Gastrocnemius medialis (tissue), 4 donors: Measurements from ENCODE around the gene PPP1R8. TPM values are rescaled to one million over a fixed set of nuclear protein-coding genes. Genes with fewer than 3 reads are reported as not detected.

Experiments used
- ATAC-seq, 2 donors: fragments of 150-250 bp; one replicate each; pipeline ENCODE4 v1.9.1; 2016
- DNase-seq, 2 donors: peaks; one replicate each; pipeline ENCODE4 v3.0.0-alpha.2; 2019
- H3K27ac ChIP-seq, 4 donors: fragments of 200-600 bp; sonication (generic); 1 replicate in 1 of 4; 2 replicates in 3 of 4; pipeline ENCODE4 v1.5.1; 2016 to 2018; ENCODE audit warnings: mild to moderate bottlenecking in 2 of 4, moderate library complexity in 1 of 4
- H3K27me3 ChIP-seq, 3 donors: fragments of 200-600 bp; sonication (generic) in 2 of 3; 1 replicate in 1 of 3; 2 replicates in 2 of 3; pipeline versions ENCODE4 v1.5.1 to v1.6.0; 2016 to 2019; ENCODE audit warnings: mild to moderate bottlenecking in 1 of 3, moderate library complexity in 1 of 3
- H3K36me3 ChIP-seq, 2 donors: fragments of 200-600 bp; sonication (generic) in 1 of 2; one replicate each; pipeline ENCODE4 v1.5.1; 2017 to 2018
- H3K4me1 ChIP-seq, 2 donors: fragments of 200-600 bp; sonication (generic) in 1 of 2; one replicate each; pipeline ENCODE4 v1.5.1; 2016 to 2017; ENCODE audit warnings: mild to moderate bottlenecking in 2 of 2
- H3K4me3 ChIP-seq, 4 donors: fragments of 200-600 bp; sonication (generic) in 3 of 4; 1 replicate in 1 of 4; 2 replicates in 3 of 4; pipeline ENCODE4 v1.5.1; 2016 to 2019; ENCODE audit warnings: mild to moderate bottlenecking in 2 of 4
- H3K9me3 ChIP-seq, 3 donors: fragments of 200-600 bp; sonication (generic) in 2 of 3; 1 replicate in 1 of 3; 2 replicates in 2 of 3; pipeline ENCODE4 v1.5.1; 2016 to 2019
- CTCF ChIP-seq, 5 experiments: fragments of 450-650 bp in 3 of 5; fragments of 200-600 bp in 2 of 5; sonication (generic) in 2 of 5; IDR thresholded peaks in 4 of 5; conservative IDR thresholded peaks in 1 of 5; 1 replicate in 4 of 5; 2 replicates in 1 of 5; pipeline ENCODE4 v1.5.1; 2016 to 2019; ENCODE audit warnings: antibody characterized with exemption in 5 of 5, mild to moderate bottlenecking in 3 of 5, moderate library complexity in 3 of 5
- POLR2A ChIP-seq, 2 donors: fragments of 450-650 bp; IDR thresholded peaks; one replicate each; pipeline ENCODE4 v1.6.1; 2017; ENCODE audit warnings: antibody characterized with exemption in 2 of 2, mild to moderate bottlenecking in 2 of 2, moderate library complexity in 2 of 2
- in situ Hi-C, 4 donors: fragments of 200-750 bp; cut with MboI; loops; one replicate each; pipeline versions ENCODE4 v1.15.0 to v1.8.0; 2017; ENCODE audit warnings: low sequenced_read_pairs in 4 of 4
- intact Hi-C: fragments of 100-400 bp; cut with DNase I; formaldehyde crosslinking; loops from one replicate; pipeline ENCODE4 v1.15.1; 2023; ENCODE audit warnings: low total_unique reads
- total RNA-seq, 4 donors: library from RNA; depleted of rRNA; stranded (reverse); fragments of >200 nt; gene quantifications; one replicate each; pipeline versions ENCODE4 v1.1.0 to v1.2.3, GENCODE V29; 2016

Gene PPP1R8
- 10 to 100 TPM; 18.0 to 27.3 (median 25.0) TPM for total RNA-seq

GRCh38 chr1:27830621-27831440 is at the start of gene PPP1R8:
TSS of gene PPP1R8 (plus strand) at chr1:27830782. CDS start at chr1:27830836, 54 bp downstream.
- H3K4me1 ChIP-seq, result peaks cover 20 to 36% of the 10 kb centered on the region in 2 donors
- intact Hi-C loops (loop anchor here (2.0 to 5.0 kb wide), 3 partner anchors 59 to 674 kb away; partner anchors contain the start of genes FAM76A, SLC9A1 and STX12), in situ Hi-C loops (no loop called here)
- peak within 1 kb of the TSS; percentile 86 to 95 (median 91) for H3K4me3 ChIP-seq
- peaks cover 0 to 21% of the 10 kb centered on the region in 2 donors for H3K36me3 ChIP-seq
- DNase-seq, result peak; percentile 87 to 91
- H3K27me3 ChIP-seq, result no peaks in the 10 kb centered on the region
- peak within 1 kb of the TSS; percentile 86 to 92 (median 87) for H3K27ac ChIP-seq
- H3K9me3 ChIP-seq, result no peaks in the 10 kb centered on the region
- ATAC-seq, result peak; percentile 98 to 99
- TF ChIP-seq CTCF (IDR thresholded peaks at IDR 0.05 in 4 of 5, conservative IDR thresholded peaks at IDR 0.05 in 1 of 5), result no peak
- peak; percentile 75 to 80 for TF ChIP-seq POLR2A (IDR thresholded peaks at IDR 0.05)

- intact Hi-C loops (no loop called here), in situ Hi-C loops (no loop called here)
- H3K27ac ChIP-seq, result no peak overlapping the region
- H3K4me1 ChIP-seq, result peaks cover 3 to 36% of the 10 kb centered on the region in 2 donors
- peaks cover 0 to 4% of the 10 kb centered on the region in 2 donors for H3K36me3 ChIP-seq
- ATAC-seq (no peak), DNase-seq (no peak)
- no peaks in the 10 kb centered on the region for H3K9me3 ChIP-seq
- H3K4me3 ChIP-seq, result no peak overlapping the region
- no peaks in the 10 kb centered on the region for H3K27me3 ChIP-seq
- TF ChIP-seq CTCF (IDR thresholded peaks at IDR 0.05 in 4 of 5, conservative IDR thresholded peaks at IDR 0.05 in 1 of 5) (no peak), POLR2A (IDR thresholded peaks at IDR 0.05) (no peak)
Observed at GRCh38 chr1:27782950-27783349, 47.6 kb upstream of the PPP1R8 start.

DNA sequence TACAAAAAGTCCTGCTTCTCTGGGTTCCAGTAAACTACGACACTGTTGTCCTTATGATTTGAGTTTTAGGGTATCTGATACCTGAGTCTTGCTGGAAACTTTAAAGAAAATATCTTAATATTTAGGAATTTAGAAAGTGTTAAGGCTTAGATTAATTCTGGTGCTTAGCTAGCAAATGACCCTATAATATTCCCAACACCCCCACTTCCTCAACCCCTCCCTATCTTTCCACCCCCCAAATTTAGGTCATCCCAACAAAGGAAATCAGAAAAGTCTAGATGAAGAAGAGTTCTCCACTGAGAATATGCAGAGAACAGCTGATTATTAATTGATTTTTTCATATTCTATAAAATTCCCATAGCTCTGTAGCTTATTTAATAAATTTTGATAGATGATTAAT is 45.9 kb upstream of the PPP1R8 start:
- Histone ChIP-seq H3K9me3 (no peaks in the 10 kb centered on the region), H3K36me3 (peaks cover 0 to 4% of the 10 kb centered on the region in 2 donors), H3K4me3 (no peak overlapping the region), H3K27me3 (no peaks in the 10 kb centered on the region), H3K27ac (no peak overlapping the region), H3K4me1 (peaks cover 20 to 52% of the 10 kb centered on the region in 2 donors)
- intact Hi-C loops, result no loop called here
- DNase-seq (no peak), ATAC-seq (no peak)
- TF ChIP-seq CTCF (IDR thresholded peaks at IDR 0.05 in 4 of 5, conservative IDR thresholded peaks at IDR 0.05 in 1 of 5) (no peak), POLR2A (IDR thresholded peaks at IDR 0.05) (no peak)
- in situ Hi-C loops, result no loop called here

DNA sequence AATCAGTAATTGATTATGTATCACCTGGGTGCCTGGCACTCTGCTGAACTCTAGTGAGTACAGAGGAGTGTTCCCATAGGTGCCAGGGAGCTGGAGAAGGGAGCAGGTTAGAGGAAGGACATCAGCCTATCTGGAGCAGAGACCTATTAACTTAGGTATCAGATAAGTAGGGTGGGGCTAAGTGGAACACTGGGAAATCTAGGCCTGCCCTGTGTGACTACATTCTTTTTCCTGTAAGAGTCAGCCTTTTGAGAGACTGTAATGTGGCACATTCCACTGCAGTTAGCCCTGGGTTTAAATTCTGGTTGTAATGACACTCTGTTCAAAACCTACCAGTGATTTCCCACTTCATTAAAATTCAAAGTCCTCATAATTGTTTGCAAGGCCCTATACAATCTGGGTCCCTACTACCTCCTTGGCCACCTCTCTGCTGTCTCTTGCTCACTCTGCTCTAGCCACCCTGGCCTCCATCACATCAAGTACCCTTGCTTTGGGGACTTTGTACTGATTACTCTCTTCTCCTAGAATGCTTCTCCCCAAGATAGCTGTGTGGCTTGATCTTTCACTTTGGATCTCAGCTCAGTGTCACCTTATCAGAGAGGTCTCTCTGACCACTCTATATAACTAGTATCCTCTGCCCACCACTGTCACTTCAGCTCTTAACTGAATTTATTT is 44.7 kb upstream of the PPP1R8 start:
- H3K4me1 ChIP-seq, result peaks cover 23 to 61% of the 10 kb centered on the region in 2 donors
- H3K36me3 ChIP-seq, result peaks cover 0 to 13% of the 10 kb centered on the region in 2 donors
- no peaks in the 10 kb centered on the region for H3K9me3 ChIP-seq
- DNase-seq, result no peak
- intact Hi-C loops (no loop called here), in situ Hi-C loops (no loop called here)
- no peak overlapping the region for H3K4me3 ChIP-seq
- TF ChIP-seq POLR2A (IDR thresholded peaks at IDR 0.05), result no peak
- TF ChIP-seq CTCF (IDR thresholded peaks at IDR 0.05 in 4 of 5, conservative IDR thresholded peaks at IDR 0.05 in 1 of 5), result no peak
- no peak for ATAC-seq
- H3K27ac ChIP-seq, result peak overlapping the region in 1 of 4 donors; percentile 22
- H3K27me3 ChIP-seq, result no peaks in the 10 kb centered on the region
